ENCODE measurements around the gene FOXE1. TPM values are rescaled to one million over a fixed set of nuclear protein-coding genes. Genes with fewer than 3 reads are reported as not detected.

Gene FOXE1
- total RNA-seq, 4 donors from 2014 or later = not detected

DNA sequence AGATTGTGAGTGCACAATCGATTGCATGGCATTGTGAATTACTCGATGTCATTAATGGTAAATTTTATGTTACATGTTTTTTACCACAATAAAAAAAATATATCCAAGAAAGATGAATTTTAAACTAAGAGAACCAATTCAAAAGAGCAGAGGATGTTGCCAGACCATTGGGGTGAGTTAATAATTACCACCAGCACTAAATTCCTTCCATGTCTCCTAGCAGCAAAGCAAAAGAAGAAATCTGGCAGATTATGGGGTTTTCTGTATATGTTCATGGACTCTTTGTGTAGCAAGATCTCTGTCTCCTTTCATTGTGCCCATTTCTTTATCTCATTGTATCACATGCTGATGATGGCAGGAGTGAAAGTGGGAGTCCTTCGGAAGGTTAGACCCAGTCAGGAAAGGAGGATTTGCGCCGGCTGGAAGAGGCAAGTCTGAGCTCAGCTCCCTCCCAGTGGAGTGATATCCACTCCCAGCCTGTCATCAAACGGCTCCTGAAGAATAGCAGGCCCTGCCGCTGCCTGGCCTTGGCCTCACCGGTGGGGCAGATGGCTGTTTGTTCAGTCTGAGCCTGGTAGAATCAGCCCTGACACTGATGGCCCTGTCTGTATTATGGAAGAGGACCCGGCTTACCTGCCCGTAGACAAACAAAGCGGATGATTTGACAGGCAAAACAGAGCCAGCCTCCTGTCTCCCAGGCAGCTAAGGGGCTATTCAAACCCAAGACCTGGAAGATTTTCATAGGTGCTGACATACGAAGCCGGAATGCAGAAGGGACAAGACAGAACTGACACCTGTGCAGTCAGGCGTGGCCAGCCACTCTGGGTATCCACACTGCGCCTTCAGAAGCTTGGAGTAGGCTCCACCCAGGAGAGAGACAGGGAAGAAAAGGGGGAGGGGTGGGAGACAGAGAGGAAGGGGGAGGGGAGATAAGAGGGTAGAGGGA is 21.9 kb upstream of the FOXE1 start:
- 55 to 74% methylated on average over 4 to 15 of the region's 15 CpGs for WGBS, 2 donors (ENCODE audit: low coverage in 1 of 2)
- TF ChIP-seq, protein P1, sequence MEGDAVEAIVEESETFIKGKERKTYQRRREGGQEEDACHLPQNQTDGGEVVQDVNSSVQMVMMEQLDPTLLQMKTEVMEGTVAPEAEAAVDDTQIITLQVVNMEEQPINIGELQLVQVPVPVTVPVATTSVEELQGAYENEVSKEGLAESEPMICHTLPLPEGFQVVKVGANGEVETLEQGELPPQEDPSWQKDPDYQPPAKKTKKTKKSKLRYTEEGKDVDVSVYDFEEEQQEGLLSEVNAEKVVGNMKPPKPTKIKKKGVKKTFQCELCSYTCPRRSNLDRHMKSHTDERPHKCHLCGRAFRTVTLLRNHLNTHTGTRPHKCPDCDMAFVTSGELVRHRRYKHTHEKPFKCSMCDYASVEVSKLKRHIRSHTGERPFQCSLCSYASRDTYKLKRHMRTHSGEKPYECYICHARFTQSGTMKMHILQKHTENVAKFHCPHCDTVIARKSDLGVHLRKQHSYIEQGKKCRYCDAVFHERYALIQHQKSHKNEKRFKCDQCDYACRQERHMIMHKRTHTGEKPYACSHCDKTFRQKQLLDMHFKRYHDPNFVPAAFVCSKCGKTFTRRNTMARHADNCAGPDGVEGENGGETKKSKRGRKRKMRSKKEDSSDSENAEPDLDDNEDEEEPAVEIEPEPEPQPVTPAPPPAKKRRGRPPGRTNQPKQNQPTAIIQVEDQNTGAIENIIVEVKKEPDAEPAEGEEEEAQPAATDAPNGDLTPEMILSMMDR (IDR thresholded peaks at IDR 0.05) = no peak
- TF ChIP-seq POLR2A (IDR thresholded peaks at IDR 0.05) (no peak), POLR2AphosphoS5 (IDR thresholded peaks at IDR 0.05) (no peak), EP300 (IDR thresholded peaks at IDR 0.05; ENCODE audit: low read depth) (no peak)
- intact Hi-C loops (cut with DNase I; ENCODE audit: low total_unique reads) = no loop called here
- peaks cover 39% of the 10 kb centered on the region for H3K27me3 ChIP-seq
- in situ Hi-C loops (cut with MboI; ENCODE audit: low pct_ligation_motif_present in 1 of 4, low pct_unique_long_range_greater_than_20kb in 1 of 4, low sequenced_read_pairs in 3 of 4) = no loop called here
- no peaks in the 10 kb centered on the region for H3K9me3 ChIP-seq
- no peaks in the 10 kb centered on the region for H3K36me3 ChIP-seq
- H3K4me3 ChIP-seq = no peak overlapping the region
- DNase-seq = no peak
- H3K4me1 ChIP-seq = no peaks in the 10 kb centered on the region
- no peak overlapping the region for H3K27ac ChIP-seq

DNA sequence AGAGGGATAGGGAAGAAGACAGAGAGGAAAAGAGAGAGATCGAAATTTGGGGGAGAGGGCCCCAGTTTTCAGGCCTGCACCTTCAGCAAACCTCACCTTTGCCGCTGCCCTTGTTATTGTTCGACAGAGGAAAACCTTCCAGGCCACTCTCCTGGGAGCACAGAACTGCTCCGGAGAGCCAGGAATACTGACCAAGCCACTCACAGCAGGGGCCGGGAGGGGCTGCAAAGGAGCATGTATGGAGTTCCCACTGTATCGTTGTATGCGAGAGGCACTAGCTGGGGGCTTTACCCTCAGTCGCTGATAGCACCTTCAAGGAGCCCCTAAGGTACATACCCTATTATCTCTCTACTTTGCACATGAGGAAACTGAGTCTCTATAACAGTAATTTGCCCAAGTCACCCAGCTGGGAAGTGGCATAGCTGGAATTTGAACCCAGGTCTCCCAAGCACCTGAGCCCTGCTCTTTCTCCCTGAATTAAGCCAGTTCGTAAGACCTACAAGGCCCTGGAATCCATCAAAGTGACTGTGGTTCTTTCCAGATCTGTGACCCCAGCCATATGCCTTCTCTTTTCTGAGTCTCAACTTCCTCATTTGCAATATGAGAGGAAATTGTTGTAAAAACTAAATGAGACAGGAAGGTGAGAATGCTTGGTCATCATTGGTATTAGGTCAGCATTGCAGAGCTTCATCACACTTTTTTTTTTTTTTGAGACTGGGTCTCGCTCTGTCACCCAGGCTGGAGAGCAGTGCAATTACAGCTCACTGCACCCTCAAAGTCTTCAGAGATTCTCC is 21.0 kb upstream of the FOXE1 start:
- DNase-seq = no peak
- H3K4me3 ChIP-seq = no peak overlapping the region
- TF ChIP-seq, protein P1 (IDR thresholded peaks at IDR 0.05) = no peak
- TF ChIP-seq POLR2AphosphoS5 (IDR thresholded peaks at IDR 0.05) = no peak
- no peak for TF ChIP-seq POLR2A (IDR thresholded peaks at IDR 0.05)
- no peak for TF ChIP-seq EP300 (IDR thresholded peaks at IDR 0.05; ENCODE audit: low read depth)
- peaks cover 45% of the 10 kb centered on the region for H3K27me3 ChIP-seq
- H3K9me3 ChIP-seq = no peaks in the 10 kb centered on the region
- no peaks in the 10 kb centered on the region for H3K36me3 ChIP-seq
- in situ Hi-C loops (cut with MboI; ENCODE audit: low pct_ligation_motif_present in 1 of 4, low pct_unique_long_range_greater_than_20kb in 1 of 4, low sequenced_read_pairs in 3 of 4) = no loop called here
- WGBS, 2 donors (ENCODE audit: low coverage in 1 of 2) = 56 to 77% methylated on average over 2 to 10 of the region's 10 CpGs
- no peaks in the 10 kb centered on the region for H3K4me1 ChIP-seq
- intact Hi-C loops (cut with DNase I; ENCODE audit: low total_unique reads) = no loop called here
- H3K27ac ChIP-seq = no peak overlapping the region

DNA sequence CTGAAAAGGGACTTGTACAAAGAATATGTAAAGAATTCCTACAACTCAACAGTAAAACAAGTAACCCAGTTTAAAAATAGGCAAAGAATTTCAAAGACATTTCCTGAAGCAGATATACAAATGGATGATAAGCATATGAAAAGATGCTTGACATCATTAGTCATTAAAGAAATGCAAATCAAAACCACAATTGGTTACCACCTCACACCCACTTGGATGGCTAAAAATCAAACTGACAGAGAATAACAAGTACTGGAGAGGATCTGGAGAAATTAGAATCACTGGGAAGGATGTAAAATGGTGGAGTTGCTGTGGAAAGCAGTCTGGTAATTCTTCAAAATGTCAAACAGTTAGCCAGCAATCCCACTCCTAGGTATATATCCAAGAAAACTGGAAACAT is 12.5 kb upstream of the FOXE1 start:
- H3K36me3 ChIP-seq = no peaks in the 10 kb centered on the region
- no peaks in the 10 kb centered on the region for H3K4me1 ChIP-seq
- in situ Hi-C loops (cut with MboI; ENCODE audit: low pct_ligation_motif_present in 1 of 4, low pct_unique_long_range_greater_than_20kb in 1 of 4, low sequenced_read_pairs in 3 of 4) = no loop called here
- peaks cover 92% of the 10 kb centered on the region for H3K27me3 ChIP-seq
- TF ChIP-seq POLR2AphosphoS5 (IDR thresholded peaks at IDR 0.05) (no peak), POLR2A (IDR thresholded peaks at IDR 0.05) (no peak), EP300 (IDR thresholded peaks at IDR 0.05; ENCODE audit: low read depth) (no peak)
- TF ChIP-seq, protein P1 (IDR thresholded peaks at IDR 0.05) = no peak
- no peaks in the 10 kb centered on the region for H3K9me3 ChIP-seq
- no peak overlapping the region for H3K27ac ChIP-seq
- no peak for DNase-seq
- H3K4me3 ChIP-seq = no peak overlapping the region
- intact Hi-C loops (cut with DNase I; ENCODE audit: low total_unique reads) = no loop called here

GRCh38 chr9:97842960-97843359 is 10.1 kb upstream of the FOXE1 start:
- peaks cover 99% of the 10 kb centered on the region for H3K27me3 ChIP-seq
- no peaks in the 10 kb centered on the region for H3K36me3 ChIP-seq
- no peak overlapping the region for H3K4me3 ChIP-seq
- intact Hi-C loops (cut with DNase I; ENCODE audit: low total_unique reads) = no loop called here
- H3K9me3 ChIP-seq = no peaks in the 10 kb centered on the region
- DNase-seq = no peak
- peaks cover 0 to 1% (median 0%) of the 10 kb centered on the region in 4 donors for H3K4me1 ChIP-seq
- H3K27ac ChIP-seq = no peak overlapping the region
- in situ Hi-C loops (cut with MboI; ENCODE audit: low pct_ligation_motif_present in 1 of 4, low pct_unique_long_range_greater_than_20kb in 1 of 4, low sequenced_read_pairs in 3 of 4) = no loop called here
- TF ChIP-seq POLR2AphosphoS5 (IDR thresholded peaks at IDR 0.05) = no peak
- no peak for TF ChIP-seq EP300 (IDR thresholded peaks at IDR 0.05; ENCODE audit: low read depth)
- TF ChIP-seq, protein P1 (IDR thresholded peaks at IDR 0.05) = no peak
- TF ChIP-seq POLR2A (IDR thresholded peaks at IDR 0.05) = no peak
- WGBS, 2 donors (ENCODE audit: low coverage in 1 of 2) = 64 to 67% methylated on average over 2 of the region's 2 CpGs

All from transverse colon (tissue), 4 donors.